HepG2 (cell line): Measurements from ENCODE around the gene ERMARD. TPM values are rescaled to one million over a fixed set of nuclear protein-coding genes. Genes with fewer than 3 reads are reported as not detected.
A peak's percentile ranks its signal among the peaks of the same experiment; 100 is the strongest.

Experiments used
- AGO1 ChIP-seq: fragments of 200-400 bp; formaldehyde crosslinking; IDR thresholded peaks from 2 replicates; pipeline ENCODE4 v1.6.1; 2017; ENCODE audit warnings: mild to moderate bottlenecking, low read depth, low read length, moderate library complexity; ENCODE audit not compliant: poor library complexity, severe bottlenecking
- CBFB ChIP-seq: sonication (generic); formaldehyde crosslinking; IDR thresholded peaks from 2 replicates; pipeline ENCODE4 v1.4.0; 2020; ENCODE audit warnings: missing genetic modification reagents
- FOXA1 ChIP-seq, 2 experiments: fragments of 450-650 bp in 1 of 2; sonication (generic) in 1 of 2; formaldehyde crosslinking in 1 of 2; IDR thresholded peaks; 2 replicates each; pipeline versions ENCODE4 v1.4.0 to v1.6.1; 2016 to 2020; ENCODE audit warnings: missing genetic modification reagents in 1 of 2
- JUNB ChIP-seq: sonication (generic); formaldehyde crosslinking; IDR thresholded peaks from 2 replicates; pipeline ENCODE4 v1.8.0; 2022; ENCODE audit warnings: missing genetic modification reagents, mild to moderate bottlenecking, borderline replicate concordance
- KMT2A ChIP-seq: sonication (generic); formaldehyde crosslinking; IDR thresholded peaks from 2 replicates; pipeline ENCODE4 v1.4.0; 2020; ENCODE audit warnings: missing genetic modification reagents
- MAFG ChIP-seq: sonication (generic); formaldehyde crosslinking; IDR thresholded peaks from 2 replicates; pipeline ENCODE4 v1.5.1; 2020; ENCODE audit warnings: mild to moderate bottlenecking, missing genetic modification reagents
- MEIS1 ChIP-seq: sonication (generic); formaldehyde crosslinking; IDR thresholded peaks from 2 replicates; pipeline ENCODE4 v1.9.0; 2021; ENCODE audit warnings: mild to moderate bottlenecking, missing genetic modification reagents, moderate library complexity, borderline replicate concordance
- MIXL1 ChIP-seq: IDR thresholded peaks from 2 replicates; pipeline ENCODE4 v1.6.1; 2016
- NONO ChIP-seq, 2 experiments: fragments of 450-650 bp in 1 of 2; sonication (generic) in 1 of 2; formaldehyde crosslinking in 1 of 2; IDR thresholded peaks in 1 of 2; conservative IDR thresholded peaks in 1 of 2; 2 replicates each; pipeline versions ENCODE4 v1.6.1 to v1.8.0; 2017 to 2022; ENCODE audit warnings: mild to moderate bottlenecking in 1 of 2, missing genetic modification reagents in 1 of 2, moderate library complexity in 1 of 2
- NR1H2 ChIP-seq: sonication (generic); formaldehyde crosslinking; IDR thresholded peaks from 2 replicates; pipeline ENCODE4 v1.8.1; 2022; ENCODE audit warnings: low read depth, missing genetic modification reagents, borderline replicate concordance
- POLR2AphosphoS2 ChIP-seq: IDR thresholded peaks from 2 replicates; pipeline ENCODE4 v1.6.1; 2011; ENCODE audit warnings: low read depth, low read length, improper control_type of control experiment
- RELA ChIP-seq: sonication (generic); formaldehyde crosslinking; IDR thresholded peaks from 2 replicates; pipeline ENCODE4 v1.4.0; 2020; ENCODE audit warnings: missing genetic modification reagents
- SIN3A ChIP-seq: IDR thresholded peaks from 2 replicates; pipeline ENCODE4 v1.6.1; 2011; ENCODE audit warnings: low read depth, mild to moderate bottlenecking, control low read depth, low read length, borderline replicate concordance
- SNAPC2 ChIP-seq: sonication (generic); formaldehyde crosslinking; IDR thresholded peaks from 2 replicates; pipeline ENCODE4 v1.8.1; 2022; ENCODE audit warnings: mild to moderate bottlenecking, missing genetic modification reagents
- STAG1 ChIP-seq: sonication (generic); formaldehyde crosslinking; IDR thresholded peaks from 2 replicates; pipeline ENCODE4 v1.4.0; 2020; ENCODE audit warnings: missing genetic modification reagents
- TMF1 ChIP-seq: sonication (generic); formaldehyde crosslinking; IDR thresholded peaks from 2 replicates; pipeline ENCODE4 v1.8.1; 2022; ENCODE audit warnings: low read depth, missing genetic modification reagents
- ZNF234 ChIP-seq: sonication (generic); formaldehyde crosslinking; conservative IDR thresholded peaks from 2 replicates; pipeline ENCODE4 v1.5.1; 2020; ENCODE audit warnings: mild to moderate bottlenecking, missing genetic modification reagents
- ZNF256 ChIP-seq: sonication (generic); formaldehyde crosslinking; conservative IDR thresholded peaks from 2 replicates; pipeline ENCODE4 v1.4.0; 2020; ENCODE audit warnings: missing genetic modification reagents
- ZNF331 ChIP-seq: sonication (generic); formaldehyde crosslinking; IDR thresholded peaks from 2 replicates; pipeline ENCODE4 v1.4.0; 2020; ENCODE audit warnings: missing genetic modification reagents
- ZNF670 ChIP-seq: sonication (generic); formaldehyde crosslinking; IDR thresholded peaks from 2 replicates; pipeline ENCODE4 v1.8.0; 2022; ENCODE audit warnings: mild to moderate bottlenecking, missing genetic modification reagents, borderline replicate concordance
- polyA plus RNA-seq, 8 experiments: library from polyadenylated mRNA; depleted of rRNA in 3 of 8; stranded (reverse) in 7 of 8; unstranded in 1 of 8; fragments of >200 nt; fragmentation: Illumina TruSeq in 4 of 8; extraction: Trizol in 4 of 8; gene quantifications; 2 replicates each; pipeline versions ENCODE4 v1.2.1 to v1.2.3, GENCODE V29; 2011 to 2016; ENCODE audit warnings: low read depth in 4 of 8, missing spikeins in 1 of 8, mixed read lengths in 1 of 8; ENCODE audit not compliant: insufficient read depth in 1 of 8
- total RNA-seq, 5 experiments: library from RNA; depleted of rRNA; stranded (reverse); fragments of >200 nt; fragmentation: Illumina TruSeq; extraction: Trizol; gene quantifications; 2 replicates each; pipeline ENCODE4 v1.2.3, GENCODE V29; 2016; ENCODE audit warnings: low read depth in 1 of 5
- TF ChIP-seq, protein P1 (sequence below), 2 experiments: sonication (generic) in 1 of 2; formaldehyde crosslinking in 1 of 2; IDR thresholded peaks; 2 replicates each; pipeline versions ENCODE4 v1.4.0 to v1.6.1; 2018 to 2020; ENCODE audit warnings: missing genetic modification reagents in 2 of 2, borderline replicate concordance in 1 of 2, low read depth in 1 of 2, mild to moderate bottlenecking in 1 of 2, missing biosample characterization in 1 of 2
- TF ChIP-seq, protein P2 (sequence below): sonication (generic); formaldehyde crosslinking; IDR thresholded peaks from 2 replicates; pipeline ENCODE4; 2020; ENCODE audit warnings: missing genetic modification reagents, mild to moderate bottlenecking, borderline replicate concordance
- TF ChIP-seq, protein P3 (sequence below): sonication (generic); formaldehyde crosslinking; IDR thresholded peaks from 2 replicates; pipeline ENCODE4 v1.9.0; 2022; ENCODE audit warnings: missing genetic modification reagents, mild to moderate bottlenecking, borderline replicate concordance

The ERMARD gene
- total and polyA plus RNA-seq, 2 of the 13 experiments (the other 11 are each of a cell fraction or from before 2014, with no cell fraction given) = 8.8 to 10.7 TPM

DNA sequence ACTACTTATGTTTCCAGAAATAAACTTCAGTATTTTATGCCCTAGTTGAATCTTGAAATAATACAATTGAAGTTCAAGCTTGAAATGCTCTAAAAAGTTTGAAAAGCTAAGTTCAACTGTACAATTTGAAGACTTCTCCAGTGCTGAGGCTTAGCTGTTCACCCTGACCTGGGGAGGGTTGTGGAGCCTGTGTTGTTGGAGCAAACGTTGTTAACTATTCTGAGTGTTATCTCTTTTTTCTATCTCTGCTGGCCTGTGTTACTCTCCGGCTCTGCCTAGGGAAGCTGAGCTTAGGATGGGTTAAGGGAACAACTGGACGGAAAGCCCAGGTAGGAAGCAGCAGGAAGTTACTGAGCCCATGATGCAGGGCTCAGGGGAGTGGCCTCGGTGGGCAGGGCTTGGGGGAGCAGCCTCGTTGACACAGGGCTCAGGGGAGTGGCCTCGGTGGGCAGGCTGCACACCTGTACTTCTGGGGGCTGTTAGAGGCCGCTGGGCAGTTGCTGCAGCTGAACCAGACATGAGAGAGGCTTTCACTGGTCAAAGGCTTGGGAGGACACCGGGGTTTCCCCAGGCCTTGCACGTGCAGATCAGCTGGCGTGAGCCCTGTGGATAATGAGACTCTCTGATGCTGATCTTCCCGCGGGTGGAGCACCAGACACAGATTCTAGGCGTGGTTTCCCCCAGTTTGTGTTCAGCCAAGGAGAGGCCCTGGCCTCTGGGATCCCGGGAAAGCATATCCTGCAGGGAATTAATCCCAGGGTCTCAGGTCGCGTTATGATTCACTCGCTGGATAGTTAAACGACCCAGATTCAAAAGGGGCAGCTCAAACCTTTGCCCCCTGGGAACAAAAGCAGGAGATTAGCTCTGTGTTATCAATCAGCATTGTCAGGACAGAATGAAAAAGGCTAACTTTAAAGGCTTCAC, 58.9 kb downstream of the ERMARD start (continued):
- TF ChIP-seq RELA (CRISPR knock-in tag) (0 out of 2 replicates have a peak, but pooled peaks have one; percentile 62), ZNF670 (CRISPR knock-in tag) (no peak), SNAPC2 (no peak), CBFB (CRISPR knock-in tag) (no peak), AGO1 (no peak), MAFG (CRISPR knock-in tag) (no peak), ZNF256 (CRISPR knock-in tag) (no peak), SIN3A (no peak), JUNB (CRISPR knock-in tag) (no peak), POLR2AphosphoS2 (no peak), KMT2A (CRISPR knock-in tag) (no peak), NONO (IDR thresholded peaks at IDR 0.05) (no peak), NONO (CRISPR knock-in tag; conservative IDR thresholded peaks at IDR 0.05) (no peak; the same call in 1 of the 2 replicates), ZNF331 (CRISPR knock-in tag) (peak; percentile 70; the same call in 1 of the 2 replicates), MEIS1 (CRISPR knock-in tag) (no peak), TMF1 (CRISPR knock-in tag) (no peak), ZNF234 (CRISPR knock-in tag) (no peak), NR1H2 (CRISPR knock-in tag) (no peak), FOXA1 (IDR thresholded peaks at IDR 0.05) (no peak), FOXA1 (CRISPR knock-in tag; IDR thresholded peaks at IDR 0.05) (peak; percentile 67), MIXL1 (CRISPR knock-in tag) (no peak), STAG1 (0 out of 2 replicates have a peak, but pooled peaks have one; percentile 9)
- TF ChIP-seq, protein P1, sequence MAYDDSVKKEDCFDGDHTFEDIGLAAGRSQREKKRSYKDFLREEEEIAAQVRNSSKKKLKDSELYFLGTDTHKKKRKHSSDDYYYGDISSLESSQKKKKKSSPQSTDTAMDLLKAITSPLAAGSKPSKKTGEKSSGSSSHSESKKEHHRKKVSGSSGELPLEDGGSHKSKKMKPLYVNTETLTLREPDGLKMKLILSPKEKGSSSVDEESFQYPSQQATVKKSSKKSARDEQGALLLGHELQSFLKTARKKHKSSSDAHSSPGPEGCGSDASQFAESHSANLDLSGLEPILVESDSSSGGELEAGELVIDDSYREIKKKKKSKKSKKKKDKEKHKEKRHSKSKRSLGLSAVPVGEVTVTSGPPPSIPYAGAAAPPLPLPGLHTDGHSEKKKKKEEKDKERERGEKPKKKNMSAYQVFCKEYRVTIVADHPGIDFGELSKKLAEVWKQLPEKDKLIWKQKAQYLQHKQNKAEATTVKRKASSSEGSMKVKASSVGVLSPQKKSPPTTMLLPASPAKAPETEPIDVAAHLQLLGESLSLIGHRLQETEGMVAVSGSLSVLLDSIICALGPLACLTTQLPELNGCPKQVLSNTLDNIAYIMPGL (CRISPR knock-in tag; IDR thresholded peaks at IDR 0.05; ENCODE audit: borderline replicate concordance in 1 of 2, low read depth in 1 of 2) = no peak
- TF ChIP-seq, protein P2, sequence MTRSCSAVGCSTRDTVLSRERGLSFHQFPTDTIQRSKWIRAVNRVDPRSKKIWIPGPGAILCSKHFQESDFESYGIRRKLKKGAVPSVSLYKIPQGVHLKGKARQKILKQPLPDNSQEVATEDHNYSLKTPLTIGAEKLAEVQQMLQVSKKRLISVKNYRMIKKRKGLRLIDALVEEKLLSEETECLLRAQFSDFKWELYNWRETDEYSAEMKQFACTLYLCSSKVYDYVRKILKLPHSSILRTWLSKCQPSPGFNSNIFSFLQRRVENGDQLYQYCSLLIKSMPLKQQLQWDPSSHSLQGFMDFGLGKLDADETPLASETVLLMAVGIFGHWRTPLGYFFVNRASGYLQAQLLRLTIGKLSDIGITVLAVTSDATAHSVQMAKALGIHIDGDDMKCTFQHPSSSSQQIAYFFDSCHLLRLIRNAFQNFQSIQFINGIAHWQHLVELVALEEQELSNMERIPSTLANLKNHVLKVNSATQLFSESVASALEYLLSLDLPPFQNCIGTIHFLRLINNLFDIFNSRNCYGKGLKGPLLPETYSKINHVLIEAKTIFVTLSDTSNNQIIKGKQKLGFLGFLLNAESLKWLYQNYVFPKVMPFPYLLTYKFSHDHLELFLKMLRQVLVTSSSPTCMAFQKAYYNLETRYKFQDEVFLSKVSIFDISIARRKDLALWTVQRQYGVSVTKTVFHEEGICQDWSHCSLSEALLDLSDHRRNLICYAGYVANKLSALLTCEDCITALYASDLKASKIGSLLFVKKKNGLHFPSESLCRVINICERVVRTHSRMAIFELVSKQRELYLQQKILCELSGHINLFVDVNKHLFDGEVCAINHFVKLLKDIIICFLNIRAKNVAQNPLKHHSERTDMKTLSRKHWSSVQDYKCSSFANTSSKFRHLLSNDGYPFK (CRISPR knock-in tag) = no peak; the same call in 1 of the 2 replicates
- TF ChIP-seq, protein P3, sequence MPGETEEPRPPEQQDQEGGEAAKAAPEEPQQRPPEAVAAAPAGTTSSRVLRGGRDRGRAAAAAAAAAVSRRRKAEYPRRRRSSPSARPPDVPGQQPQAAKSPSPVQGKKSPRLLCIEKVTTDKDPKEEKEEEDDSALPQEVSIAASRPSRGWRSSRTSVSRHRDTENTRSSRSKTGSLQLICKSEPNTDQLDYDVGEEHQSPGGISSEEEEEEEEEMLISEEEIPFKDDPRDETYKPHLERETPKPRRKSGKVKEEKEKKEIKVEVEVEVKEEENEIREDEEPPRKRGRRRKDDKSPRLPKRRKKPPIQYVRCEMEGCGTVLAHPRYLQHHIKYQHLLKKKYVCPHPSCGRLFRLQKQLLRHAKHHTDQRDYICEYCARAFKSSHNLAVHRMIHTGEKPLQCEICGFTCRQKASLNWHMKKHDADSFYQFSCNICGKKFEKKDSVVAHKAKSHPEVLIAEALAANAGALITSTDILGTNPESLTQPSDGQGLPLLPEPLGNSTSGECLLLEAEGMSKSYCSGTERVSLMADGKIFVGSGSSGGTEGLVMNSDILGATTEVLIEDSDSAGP (CRISPR knock-in tag) = no peak; the same call in 1 of the 2 replicates
